Hematopoietic multipotent progenitor cell treated with erythropoietin and hydrocortisone succinate and interleukin-3 and kit ligand, for 8 days (in vitro differentiated cells): Measurements from ENCODE around the gene VNN1.
"Not testable (repeated sequence)": the region's sequence is repeated elsewhere in the genome, so short reads cannot be mapped to it uniquely, and the experiment has no call there.

Experiments
- DNase-seq: peaks from one replicate; pipeline ENCODE4 v3.0.0-alpha.2; 2015

The VNN1 gene

GRCh38 chr6:132669690-132670291, 44.1 kb downstream of the VNN1 start:
- DNase-seq = peak; percentile 64

GRCh38 chr6:132666118-132666517, 47.7 kb downstream of the VNN1 start:
- no peak for DNase-seq

GRCh38 chr6:132664309-132665034, 49.4 kb downstream of the VNN1 start:
- no peak for DNase-seq

GRCh38 chr6:132663661-132664060, 50.2 kb downstream of the VNN1 start:
- DNase-seq = no peak

DNA sequence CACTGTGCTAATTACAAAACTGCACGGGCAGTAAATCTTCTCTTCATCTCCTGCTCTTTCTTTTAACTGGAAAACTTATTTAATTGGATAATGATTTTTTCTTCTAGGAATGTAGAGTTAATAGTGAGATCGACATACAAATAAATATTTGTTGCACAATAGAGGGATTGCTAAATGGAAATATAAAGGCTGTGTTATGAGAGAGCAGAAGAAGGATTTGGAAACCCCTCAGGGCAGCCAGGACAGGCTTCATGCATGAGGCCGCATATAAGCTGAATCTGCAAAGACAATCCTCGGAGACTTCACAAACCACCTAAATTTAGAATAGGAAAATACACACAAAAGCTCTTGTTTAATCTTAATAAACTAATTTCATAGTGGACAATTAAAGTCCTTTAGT, 51.9 kb downstream of the VNN1 start:
- DNase-seq = no peak

DNA sequence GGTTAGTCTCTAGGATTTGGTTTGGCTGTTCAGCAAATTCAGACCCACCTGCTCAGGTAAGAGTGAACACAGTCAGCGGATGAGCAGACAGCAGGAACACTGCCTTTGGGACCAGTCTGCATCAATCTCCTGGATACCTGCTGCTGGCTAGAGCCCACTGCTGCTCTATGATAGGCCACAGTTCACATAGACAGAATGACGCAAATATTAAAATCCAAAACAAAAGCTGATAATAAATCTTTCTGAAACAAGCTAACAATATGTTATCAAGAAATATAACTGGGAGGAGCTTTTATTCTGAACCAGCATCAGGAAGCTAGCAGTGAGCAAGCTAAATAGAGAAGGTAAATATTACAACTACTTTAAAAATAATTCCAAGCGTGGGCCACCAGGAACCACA, 54.8 kb downstream of the VNN1 start, which contains the start of gene TAAR1:
TAAR1 (minus strand) TSS at position 101 of the 400 bp plus-strand sequence. CDS start 13,179 bp downstream, outside the sequence.
- no peak for DNase-seq

DNA sequence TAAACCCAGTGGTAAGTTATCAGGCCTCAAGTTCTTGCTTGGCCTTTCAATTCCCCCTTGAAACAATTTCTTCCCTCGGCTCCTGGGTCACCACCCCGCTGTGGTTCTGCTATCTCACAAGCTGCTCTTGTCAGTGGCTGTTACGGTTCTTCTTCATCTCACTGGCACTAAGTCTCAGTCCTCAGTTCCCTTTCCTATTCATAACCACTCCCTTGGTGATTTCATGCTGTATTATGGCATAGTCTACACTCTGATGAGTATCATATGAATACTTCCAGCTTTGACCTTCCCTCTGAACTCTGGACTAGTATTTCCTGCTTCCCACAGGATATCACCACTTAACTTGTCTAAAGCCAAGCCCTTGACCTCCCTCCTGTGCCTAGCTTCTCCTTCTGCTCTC, 62.8 kb downstream of the VNN1 start:
- no peak for DNase-seq

- DNase-seq = no peak
Measured at GRCh38 chr6:132650429-132650828, 63.4 kb downstream of the VNN1 start.

DNA sequence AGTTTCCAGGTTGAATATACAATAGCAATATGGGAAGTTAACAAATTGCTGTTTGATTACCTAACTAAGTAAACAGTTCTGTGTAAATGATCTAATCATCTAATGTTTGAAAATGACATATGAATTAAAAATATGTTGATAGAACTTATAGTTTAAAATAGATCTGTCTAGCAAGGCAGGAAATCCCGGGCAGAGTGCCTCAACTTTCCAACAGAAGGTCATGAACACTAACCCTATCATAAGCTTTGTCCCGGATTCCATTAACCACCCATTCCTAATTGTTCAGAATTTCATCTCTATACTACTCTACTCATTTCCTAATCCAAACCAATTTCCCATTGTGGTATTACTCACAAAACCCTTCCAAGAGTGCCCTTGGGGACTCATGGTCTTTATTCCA, 65.0 kb downstream of the VNN1 start:
- no peak for DNase-seq

DNA sequence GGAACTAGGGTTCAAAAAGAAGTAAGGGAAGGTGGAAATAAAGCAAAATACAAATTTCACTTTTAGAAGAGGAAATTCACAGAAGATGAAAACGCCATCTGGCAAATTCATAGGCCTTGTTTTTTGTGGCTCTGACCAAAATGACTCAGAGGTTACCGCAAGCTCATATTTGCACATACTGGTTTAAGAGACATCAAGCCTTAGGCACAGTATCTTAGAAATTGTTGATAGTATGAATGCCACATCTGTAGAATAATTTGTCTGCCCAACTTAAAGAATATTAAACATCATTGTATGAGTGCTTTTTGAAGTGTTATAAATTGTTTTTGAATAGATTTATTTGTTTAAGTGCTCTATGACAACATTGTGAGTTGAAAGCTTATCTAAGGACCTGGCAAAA, 65.5 kb downstream of the VNN1 start:
- no peak for DNase-seq

- no peak for DNase-seq
Measured at GRCh38 chr6:132643547-132643946, 70.3 kb downstream of the VNN1 start.

DNA sequence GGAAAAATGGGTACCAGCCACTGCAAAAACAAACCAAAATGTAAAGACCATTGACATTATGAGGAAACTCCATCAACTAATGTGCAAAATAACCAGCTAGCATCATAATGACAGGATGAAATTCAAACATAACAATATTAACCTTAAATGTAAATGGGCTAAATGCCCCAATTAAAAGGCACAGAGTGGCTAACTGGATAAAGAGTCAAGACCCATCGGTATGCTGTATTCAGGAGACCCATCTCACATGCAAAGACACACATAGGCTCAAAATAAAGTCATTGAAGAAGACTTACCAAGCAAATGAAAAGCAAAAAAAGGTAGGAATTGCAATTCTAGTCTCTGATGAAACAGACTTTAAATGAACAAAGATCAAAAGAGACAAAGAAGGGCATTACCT, 76.7 kb downstream of the VNN1 start:
- not testable (repeated sequence) for DNase-seq

- not testable (repeated sequence) for DNase-seq
Measured at GRCh38 chr6:132635906-132636305, 77.9 kb downstream of the VNN1 start.

DNA sequence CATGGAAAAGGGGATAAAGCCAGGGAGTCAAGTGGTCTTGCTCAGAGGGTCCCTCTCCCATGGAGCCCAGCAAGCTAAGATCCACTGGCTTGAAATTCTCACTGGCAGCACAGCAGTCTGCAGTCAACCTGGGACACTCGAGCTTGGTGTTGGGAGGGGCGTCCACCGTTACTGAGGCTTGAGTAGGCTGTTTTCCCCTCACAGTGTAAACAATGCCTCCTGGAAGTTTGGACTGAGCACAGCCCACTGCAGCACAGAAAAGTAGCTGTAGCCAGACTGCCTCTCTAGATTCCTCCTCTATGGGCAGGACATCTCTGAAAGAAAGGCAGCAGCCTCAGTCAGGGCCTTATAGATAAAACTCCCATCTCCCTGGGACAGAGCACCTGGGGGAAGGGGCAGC, 78.6 kb downstream of the VNN1 start:
- not testable (repeated sequence) for DNase-seq

DNA sequence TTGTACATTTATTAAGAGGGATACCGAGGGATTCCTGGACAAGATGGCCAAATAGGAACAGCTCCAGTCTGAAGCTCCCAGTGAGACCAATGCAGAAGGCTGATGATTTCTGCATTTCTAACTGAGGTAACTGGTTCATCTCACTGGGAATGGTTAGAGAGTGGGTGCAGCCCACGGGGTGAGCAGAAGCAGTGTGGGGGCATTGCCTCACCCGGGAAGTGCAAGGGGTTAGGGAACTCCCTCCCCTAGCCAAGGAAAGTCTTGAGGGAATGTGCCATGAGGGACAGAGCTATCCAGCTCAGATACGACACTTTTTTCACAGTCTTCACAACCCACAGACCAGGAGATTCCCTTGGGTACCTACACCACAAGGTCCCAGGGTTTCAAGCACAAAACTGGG, 79.1 kb downstream of the VNN1 start:
- DNase-seq = no peak

GRCh38 chr6:132633362-132633761, 80.5 kb downstream of the VNN1 start:
- no peak for DNase-seq
